Natural killer cell (primary cell): Measurements from ENCODE around the gene NFS1. TPM values are rescaled to one million over a fixed set of nuclear protein-coding genes. Genes with fewer than 3 reads are reported as not detected.
A peak's percentile ranks its signal among the peaks of the same experiment; 100 is the strongest.
"Not testable (repeated sequence)": the region's sequence is repeated elsewhere in the genome, so short reads cannot be mapped to it uniquely, and the experiment has no call there.

Experiments
- ATAC-seq, 3 donors: fragments of 150-1000 bp in 2 of 3; fragments of 200-7000 bp in 1 of 3; cut with Tn5 transposase; 1 replicate in 1 of 3; 2 replicates in 2 of 3; pipeline ENCODE4 v1.10.0; 2021; ENCODE audit warnings: mild to moderate bottlenecking in 2 of 3, moderate library complexity in 2 of 3
- DNase-seq, 2 donors: peaks; one replicate each; pipeline versions ENCODE4 v3.0.0 to v3.0.0-alpha.2; 2013 to 2021; ENCODE audit warnings: mixed read lengths in 1 of 2
- H3K27ac ChIP-seq: one replicate; pipeline ENCODE4 v1.5.1; 2013; ENCODE audit warnings: mild to moderate bottlenecking, low read length
- H3K27me3 ChIP-seq: one replicate; pipeline ENCODE4 v1.6.1; 2013; ENCODE audit warnings: low read length; ENCODE audit not compliant: control insufficient read depth, insufficient read depth
- H3K36me3 ChIP-seq: one replicate; pipeline ENCODE4 v1.6.1; 2013; ENCODE audit warnings: low read length; ENCODE audit not compliant: control insufficient read depth, insufficient read depth
- H3K4me1 ChIP-seq: one replicate; pipeline ENCODE4 v1.6.1; 2013; ENCODE audit warnings: low read length; ENCODE audit not compliant: control insufficient read depth, insufficient read depth
- H3K4me3 ChIP-seq: one replicate; pipeline ENCODE4 v1.5.1; 2013; ENCODE audit warnings: low read length
- H3K9me3 ChIP-seq: one replicate; pipeline ENCODE4 v1.6.1; 2013; ENCODE audit warnings: low read length; ENCODE audit not compliant: control insufficient read depth, insufficient read depth
- H3K27ac Mint-ChIP-seq, 2 donors: one replicate each; pipeline ENCODE4 v1.8.0; 2022; ENCODE audit warnings: mild to moderate bottlenecking in 2 of 2, mixed read lengths in 2 of 2, moderate library complexity in 1 of 2
- H3K27me3 Mint-ChIP-seq, 2 donors: one replicate each; pipeline ENCODE4 v1.8.0; 2022; ENCODE audit warnings: low read depth in 2 of 2, mixed read lengths in 2 of 2
- H3K36me3 Mint-ChIP-seq: one replicate; pipeline ENCODE4 v1.8.0; 2022; ENCODE audit warnings: mixed read lengths
- H3K4me1 Mint-ChIP-seq, 2 donors: one replicate each; pipeline ENCODE4 v1.8.0; 2022; ENCODE audit warnings: mixed read lengths in 2 of 2
- H3K4me3 Mint-ChIP-seq: one replicate; pipeline ENCODE4 v1.8.0; 2022; ENCODE audit warnings: mild to moderate bottlenecking, moderate library complexity, mixed read lengths
- H3K9me3 Mint-ChIP-seq, 2 donors: one replicate each; pipeline ENCODE4 v1.8.0; 2022; ENCODE audit warnings: mixed read lengths in 2 of 2
- CTCF ChIP-seq: fragments of 200-600 bp; IDR thresholded peaks from one replicate; pipeline ENCODE4 v1.8.0; 2022; ENCODE audit warnings: antibody characterized with exemption
- WGBS: methylation state at CpG from one replicate; pipeline ENCODE4 v1.1.7; 2013; ENCODE audit warnings: missing lambda C conversion rate; ENCODE audit not compliant: insufficient coverage; 5-methylcytosine and 5-hydroxymethylcytosine counted together
- intact Hi-C: fragments of 100-400 bp; cut with micrococcal nuclease; formaldehyde crosslinking; loops from one replicate; pipeline ENCODE4 v1.14.2; 2022
- total RNA-seq, 4 donors: library from RNA; stranded (reverse); fragments of 120-200 nt in 1 of 4; gene quantifications; one replicate each; pipeline versions ENCODE4 v1.2.3 to v1.2.4, GENCODE V29; 2013 to 2022

Gene NFS1
- total RNA-seq, 3 donors from 2014 or later (not counting 1 experiment from before 2014, with no cell fraction given) = 11.3 to 20.8 (median 16.0) TPM

GRCh38 chr20:35718972-35719635, 20.0 kb upstream of the NFS1 start:
- peaks cover 37 to 42% of the 10 kb centered on the region in 2 donors for H3K4me1 Mint-ChIP-seq
- H3K27me3 Mint-ChIP-seq = no peaks in the 10 kb centered on the region
- Histone ChIP-seq H3K4me3 (no peak overlapping the region), H3K27me3 (no peaks in the 10 kb centered on the region), H3K36me3 (peaks cover 91% of the 10 kb centered on the region), H3K9me3 (no peaks in the 10 kb centered on the region), H3K4me1 (peaks cover 26% of the 10 kb centered on the region), H3K27ac (no peak overlapping the region)
- H3K27ac Mint-ChIP-seq = peak overlapping the region in 1 of 2 donors; percentile 29
- H3K36me3 Mint-ChIP-seq = peaks cover 21% of the 10 kb centered on the region
- 96% methylated on average over 12 of the region's 12 CpGs for WGBS
- intact Hi-C loops = no loop called here
- no peak for DNase-seq
- TF ChIP-seq CTCF = no peak
- no peaks in the 10 kb centered on the region for H3K9me3 Mint-ChIP-seq
- H3K4me3 Mint-ChIP-seq = no peak overlapping the region
- no peak for ATAC-seq

GRCh38 chr20:35718321-35718720, 19.2 kb upstream of the NFS1 start:
- peaks cover 24% of the 10 kb centered on the region for H3K36me3 Mint-ChIP-seq
- intact Hi-C loops, H3K9me3 Mint-ChIP-seq: not testable (repeated sequence)

GRCh38 chr20:35716330-35716729, 17.2 kb upstream of the NFS1 start:
- DNase-seq (no peak), ATAC-seq (no peak)
- Histone ChIP-seq H3K36me3 (peaks cover 93% of the 10 kb centered on the region), H3K4me3 (no peak overlapping the region), H3K4me1 (peaks cover 16% of the 10 kb centered on the region), H3K27me3 (no peaks in the 10 kb centered on the region), H3K9me3 (no peaks in the 10 kb centered on the region), H3K27ac (no peak overlapping the region)
- intact Hi-C loops = loop anchor here (1.0 kb wide), 1 partner anchor 9 kb away; no protein-coding TSS in a partner anchor
- Mint-ChIP-seq H3K36me3 (peaks cover 23% of the 10 kb centered on the region), H3K27me3 (no peaks in the 10 kb centered on the region), H3K4me3 (no peak overlapping the region), H3K4me1 (peaks cover 28 to 32% of the 10 kb centered on the region in 2 donors), H3K27ac (peak overlapping the region in 1 of 2 donors; percentile 77), H3K9me3 (no peaks in the 10 kb centered on the region)
- no peak for TF ChIP-seq CTCF
- 91% methylated on average over 4 of the region's 4 CpGs for WGBS

More at GRCh38 chr20:35718321-35718720, 19.2 kb upstream of the NFS1 start:
- H3K9me3 ChIP-seq, ATAC-seq, DNase-seq, H3K27ac ChIP-seq, H3K4me3 ChIP-seq, H3K27me3 Mint-ChIP-seq, H3K27me3 ChIP-seq: not testable (repeated sequence)
- Histone ChIP-seq H3K4me1 (peaks cover 21% of the 10 kb centered on the region), H3K36me3 (peaks cover 91% of the 10 kb centered on the region)
- peak overlapping the region; percentile 49 for H3K4me3 Mint-ChIP-seq
- WGBS = 93% methylated on average over 7 of the region's 8 CpGs
- H3K27ac Mint-ChIP-seq = peak overlapping the region; percentile 35 to 53
- H3K4me1 Mint-ChIP-seq = peaks cover 41 to 46% of the 10 kb centered on the region in 2 donors

- peak overlapping the region; percentile 48 to 77 for H3K27ac Mint-ChIP-seq
- Histone ChIP-seq H3K36me3 (peaks cover 93% of the 10 kb centered on the region), H3K9me3 (no peaks in the 10 kb centered on the region), H3K27me3 (no peaks in the 10 kb centered on the region), H3K27ac (no peak overlapping the region), H3K4me1 (peaks cover 16% of the 10 kb centered on the region), H3K4me3 (no peak overlapping the region)
- intact Hi-C loops = loop anchor here (1.0 kb wide), 1 partner anchor 8 kb away; no protein-coding TSS in a partner anchor
- H3K36me3 Mint-ChIP-seq = peaks cover 28% of the 10 kb centered on the region
- ATAC-seq = no peak
- H3K9me3 Mint-ChIP-seq = no peaks in the 10 kb centered on the region
- H3K4me1 Mint-ChIP-seq = peaks cover 34 to 35% of the 10 kb centered on the region in 2 donors
- no peak for DNase-seq
- no peaks in the 10 kb centered on the region for H3K27me3 Mint-ChIP-seq
- 94% methylated on average over 2 of the region's 2 CpGs for WGBS
- no peak overlapping the region for H3K4me3 Mint-ChIP-seq
- TF ChIP-seq CTCF = no peak
Measured at GRCh38 chr20:35715652-35716051, 16.5 kb upstream of the NFS1 start.
